ENCODE data around the gene EME1.

DNA sequence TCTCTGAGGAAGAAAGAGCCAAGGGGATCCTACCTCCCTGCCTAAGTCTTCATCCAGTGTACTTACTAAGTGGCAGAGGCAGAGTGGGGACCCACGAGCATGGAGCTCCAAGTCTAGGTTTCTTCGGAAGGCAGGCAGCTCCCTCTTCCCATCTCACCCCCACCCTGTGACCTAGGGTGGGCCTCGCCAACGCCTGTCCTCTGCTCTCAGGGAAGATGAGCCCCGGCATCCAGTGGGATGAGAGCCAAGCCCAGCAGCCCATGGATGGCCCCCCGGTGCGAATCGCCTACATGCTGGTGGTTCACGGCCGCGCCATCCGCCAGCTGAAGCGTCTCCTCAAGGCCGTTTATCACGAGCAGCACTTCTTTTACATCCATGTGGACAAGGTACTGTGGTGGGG lies 18.8 kb upstream of the EME1 start:
- TF ChIP-seq RAD21 (conservative IDR thresholded peaks at IDR 0.05): no peak
- TF ChIP-seq, protein P1, sequence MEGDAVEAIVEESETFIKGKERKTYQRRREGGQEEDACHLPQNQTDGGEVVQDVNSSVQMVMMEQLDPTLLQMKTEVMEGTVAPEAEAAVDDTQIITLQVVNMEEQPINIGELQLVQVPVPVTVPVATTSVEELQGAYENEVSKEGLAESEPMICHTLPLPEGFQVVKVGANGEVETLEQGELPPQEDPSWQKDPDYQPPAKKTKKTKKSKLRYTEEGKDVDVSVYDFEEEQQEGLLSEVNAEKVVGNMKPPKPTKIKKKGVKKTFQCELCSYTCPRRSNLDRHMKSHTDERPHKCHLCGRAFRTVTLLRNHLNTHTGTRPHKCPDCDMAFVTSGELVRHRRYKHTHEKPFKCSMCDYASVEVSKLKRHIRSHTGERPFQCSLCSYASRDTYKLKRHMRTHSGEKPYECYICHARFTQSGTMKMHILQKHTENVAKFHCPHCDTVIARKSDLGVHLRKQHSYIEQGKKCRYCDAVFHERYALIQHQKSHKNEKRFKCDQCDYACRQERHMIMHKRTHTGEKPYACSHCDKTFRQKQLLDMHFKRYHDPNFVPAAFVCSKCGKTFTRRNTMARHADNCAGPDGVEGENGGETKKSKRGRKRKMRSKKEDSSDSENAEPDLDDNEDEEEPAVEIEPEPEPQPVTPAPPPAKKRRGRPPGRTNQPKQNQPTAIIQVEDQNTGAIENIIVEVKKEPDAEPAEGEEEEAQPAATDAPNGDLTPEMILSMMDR (IDR thresholded peaks at IDR 0.05; ENCODE audit: poor library complexity, severe bottlenecking): no peak
- TF ChIP-seq, protein P2, sequence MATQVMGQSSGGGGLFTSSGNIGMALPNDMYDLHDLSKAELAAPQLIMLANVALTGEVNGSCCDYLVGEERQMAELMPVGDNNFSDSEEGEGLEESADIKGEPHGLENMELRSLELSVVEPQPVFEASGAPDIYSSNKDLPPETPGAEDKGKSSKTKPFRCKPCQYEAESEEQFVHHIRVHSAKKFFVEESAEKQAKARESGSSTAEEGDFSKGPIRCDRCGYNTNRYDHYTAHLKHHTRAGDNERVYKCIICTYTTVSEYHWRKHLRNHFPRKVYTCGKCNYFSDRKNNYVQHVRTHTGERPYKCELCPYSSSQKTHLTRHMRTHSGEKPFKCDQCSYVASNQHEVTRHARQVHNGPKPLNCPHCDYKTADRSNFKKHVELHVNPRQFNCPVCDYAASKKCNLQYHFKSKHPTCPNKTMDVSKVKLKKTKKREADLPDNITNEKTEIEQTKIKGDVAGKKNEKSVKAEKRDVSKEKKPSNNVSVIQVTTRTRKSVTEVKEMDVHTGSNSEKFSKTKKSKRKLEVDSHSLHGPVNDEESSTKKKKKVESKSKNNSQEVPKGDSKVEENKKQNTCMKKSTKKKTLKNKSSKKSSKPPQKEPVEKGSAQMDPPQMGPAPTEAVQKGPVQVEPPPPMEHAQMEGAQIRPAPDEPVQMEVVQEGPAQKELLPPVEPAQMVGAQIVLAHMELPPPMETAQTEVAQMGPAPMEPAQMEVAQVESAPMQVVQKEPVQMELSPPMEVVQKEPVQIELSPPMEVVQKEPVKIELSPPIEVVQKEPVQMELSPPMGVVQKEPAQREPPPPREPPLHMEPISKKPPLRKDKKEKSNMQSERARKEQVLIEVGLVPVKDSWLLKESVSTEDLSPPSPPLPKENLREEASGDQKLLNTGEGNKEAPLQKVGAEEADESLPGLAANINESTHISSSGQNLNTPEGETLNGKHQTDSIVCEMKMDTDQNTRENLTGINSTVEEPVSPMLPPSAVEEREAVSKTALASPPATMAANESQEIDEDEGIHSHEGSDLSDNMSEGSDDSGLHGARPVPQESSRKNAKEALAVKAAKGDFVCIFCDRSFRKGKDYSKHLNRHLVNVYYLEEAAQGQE (IDR thresholded peaks at IDR 0.05; ENCODE audit: borderline replicate concordance): no peak
- no peak for TF ChIP-seq TAF1 (IDR thresholded peaks at IDR 0.05; ENCODE audit: low read depth)
- TF ChIP-seq EZH2 (IDR thresholded peaks at IDR 0.05; ENCODE audit: borderline replicate concordance, insufficient read depth, low read length, poor library complexity, severe bottlenecking): no peak

All from neural cell (in vitro differentiated cells).